Panc1 (cell line): ENCODE results near the gene KDM4B. TPM values are rescaled to one million over a fixed set of nuclear protein-coding genes. Genes with fewer than 3 reads are reported as not detected.

ENCODE experiments used
- ATAC-seq: fragments of 200-7000 bp; cut with Tn5 transposase; 2 replicates; pipeline ENCODE4 v1.9.1; 2020; ENCODE audit warnings: mild to moderate bottlenecking, moderate library complexity
- BruUV-seq: library from RNA; stranded (reverse); fragments of 400-500 nt; replicated peaks from 2 replicates; lab custom pipeline; 2021; lab: Mats Ljungman, UMichigan
- CTCF ChIA-PET: fragments of 300-600 bp; sonication (Branson Sonifier 250); formaldehyde crosslinking; loops from one replicate; lab custom pipeline; 2022; ENCODE audit warnings: antibody characterized with exemption; lab: Charles Lee
- POLR2A ChIA-PET: fragments of 300-600 bp; sonication (Branson Sonifier 250); formaldehyde crosslinking; loops from one replicate; lab custom pipeline; 2022; ENCODE audit warnings: antibody characterized with exemption; lab: Charles Lee
- DNase-seq: peaks from one replicate; pipeline ENCODE4 v3.0.0-alpha.2; 2010; ENCODE audit warnings: low read depth, low spot score
- H3K27ac ChIP-seq: 2 replicates; pipeline ENCODE4 v1.5.1; 2011; ENCODE audit warnings: mild to moderate bottlenecking, low read length, inconsistent platforms
- H3K27me3 ChIP-seq: fragments of 200-500 bp; sonication (Bioruptor generic); 2 replicates; pipeline ENCODE4 v1.6.0; 2014; ENCODE audit warnings: low read length, inconsistent platforms; ENCODE audit not compliant: control insufficient read depth, insufficient read depth
- H3K36me3 ChIP-seq: fragments of 200-500 bp; sonication (Bioruptor generic); 2 replicates; pipeline ENCODE4 v1.5.1; 2014; ENCODE audit warnings: inconsistent platforms, mild to moderate bottlenecking, low read length, moderate library complexity; ENCODE audit not compliant: control insufficient read depth, insufficient read depth
- H3K4me1 ChIP-seq: 2 replicates; pipeline ENCODE4 v1.5.1; 2011; ENCODE audit warnings: inconsistent platforms, mild to moderate bottlenecking, low read length, moderate library complexity; ENCODE audit not compliant: control insufficient read depth, insufficient read depth
- H3K4me3 ChIP-seq, 2 experiments: 2 replicates each; pipeline ENCODE4 v1.5.1; 2011 to 2012; ENCODE audit warnings: low read depth in 2 of 2, low read length in 2 of 2, mild to moderate bottlenecking in 2 of 2, inconsistent platforms in 1 of 2, moderate library complexity in 1 of 2
- H3K9me3 ChIP-seq: fragments of 200-500 bp; sonication (Bioruptor generic); 2 replicates; pipeline ENCODE4 v1.5.1; 2014; ENCODE audit warnings: low read depth, mild to moderate bottlenecking, inconsistent platforms, low read length, moderate library complexity; ENCODE audit not compliant: control insufficient read depth, insufficient read depth
- POLR2AphosphoS5 ChIP-seq: IDR thresholded peaks from 2 replicates; pipeline ENCODE4 v1.6.1; 2012; ENCODE audit warnings: mild to moderate bottlenecking, low read depth, low read length, moderate library complexity
- SIN3A ChIP-seq: IDR thresholded peaks from 2 replicates; pipeline ENCODE4 v1.6.1; 2012; ENCODE audit warnings: low read depth, mild to moderate bottlenecking, low read length, moderate library complexity, borderline replicate concordance; ENCODE audit not compliant: insufficient read depth
- TCF7L2 ChIP-seq: IDR thresholded peaks from 2 replicates; pipeline ENCODE4 v1.6.1; 2011; ENCODE audit warnings: mild to moderate bottlenecking, low read depth, low read length, inconsistent platforms
- in situ Hi-C: cut with HindIII; loops from 2 replicates; pipeline ENCODE4 v1.10.0; 2016; ENCODE audit warnings: low sequenced_read_pairs, low pct_unique_long_range_greater_than_20kb
- intact Hi-C: fragments of 100-400 bp; cut with micrococcal nuclease; formaldehyde crosslinking; loops from one replicate; pipeline ENCODE4 v1.10.0; 2022; ENCODE audit not compliant: unreplicated experiment
- total RNA-seq: library from RNA; stranded (reverse); gene quantifications from one replicate; pipeline ENCODE4 v1.2.1, GENCODE V29; 2021; ENCODE audit not compliant: unreplicated experiment
- TF ChIP-seq, protein P1 (sequence below): fragments of 450-650 bp; IDR thresholded peaks from 2 replicates; pipeline ENCODE4 v1.5.1; 2017; ENCODE audit warnings: mild to moderate bottlenecking
- TF ChIP-seq, protein P2 (sequence below), 2 experiments: IDR thresholded peaks; 2 replicates each; pipeline ENCODE4 v1.6.1; 2011 to 2012; ENCODE audit warnings: low read depth in 2 of 2, control low read depth in 1 of 2, low read length in 1 of 2, mild to moderate bottlenecking in 1 of 2, moderate library complexity in 1 of 2; ENCODE audit not compliant: insufficient read depth in 1 of 2

KDM4B gene
- total RNA-seq, 1 experiment from 2014 or later: 18.4 TPM

DNA sequence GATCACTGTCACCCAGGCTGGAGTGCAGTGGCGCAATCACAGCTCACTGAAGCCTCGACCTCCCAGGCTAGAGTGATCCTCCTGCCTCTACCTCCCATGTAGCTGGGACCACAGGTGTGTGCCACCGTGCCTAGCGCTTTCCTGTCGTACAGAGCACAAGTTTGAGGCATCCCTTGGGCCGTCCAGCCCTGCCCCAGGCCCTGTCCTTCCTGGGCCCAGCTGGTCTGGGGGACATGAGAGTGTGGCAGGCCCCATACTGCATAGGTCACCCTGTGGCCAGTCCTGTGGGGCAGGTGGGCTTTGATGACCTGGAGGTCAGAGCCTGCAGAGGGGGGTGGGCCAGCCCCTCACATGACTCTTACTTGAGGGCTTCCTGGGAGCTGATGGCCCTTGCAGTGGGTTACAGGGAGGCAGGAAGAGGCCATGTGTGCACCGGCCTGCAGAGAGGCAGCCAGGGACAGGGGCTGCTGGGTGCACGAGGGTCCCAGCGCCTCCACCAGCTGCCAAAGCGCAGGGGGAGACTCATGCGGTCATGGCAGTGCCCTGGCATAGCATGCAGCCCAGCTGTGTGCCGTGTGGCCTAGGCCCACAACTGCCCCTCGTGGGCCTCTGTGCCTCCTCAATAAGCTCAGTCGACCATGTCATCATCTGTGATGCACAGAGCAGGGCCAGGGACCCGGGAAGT lies 61.4 kb downstream of the KDM4B start:
- H3K4me1 ChIP-seq: no peaks in the 10 kb centered on the region
- in situ Hi-C loops: no loop called here
- no peak overlapping the region for H3K27ac ChIP-seq
- no peaks in the 10 kb centered on the region for H3K9me3 ChIP-seq
- no TSS peak for BruUV-seq
- no peak overlapping the region for H3K4me3 ChIP-seq
- CTCF ChIA-PET: interaction anchor here (1.0 to 1.6 kb wide), 2 partner anchors 29 to 220 kb away, joined by 3 to 6 read pairs; no protein-coding TSS in a partner anchor
- no peaks in the 10 kb centered on the region for H3K27me3 ChIP-seq
- TF ChIP-seq, protein P1, sequence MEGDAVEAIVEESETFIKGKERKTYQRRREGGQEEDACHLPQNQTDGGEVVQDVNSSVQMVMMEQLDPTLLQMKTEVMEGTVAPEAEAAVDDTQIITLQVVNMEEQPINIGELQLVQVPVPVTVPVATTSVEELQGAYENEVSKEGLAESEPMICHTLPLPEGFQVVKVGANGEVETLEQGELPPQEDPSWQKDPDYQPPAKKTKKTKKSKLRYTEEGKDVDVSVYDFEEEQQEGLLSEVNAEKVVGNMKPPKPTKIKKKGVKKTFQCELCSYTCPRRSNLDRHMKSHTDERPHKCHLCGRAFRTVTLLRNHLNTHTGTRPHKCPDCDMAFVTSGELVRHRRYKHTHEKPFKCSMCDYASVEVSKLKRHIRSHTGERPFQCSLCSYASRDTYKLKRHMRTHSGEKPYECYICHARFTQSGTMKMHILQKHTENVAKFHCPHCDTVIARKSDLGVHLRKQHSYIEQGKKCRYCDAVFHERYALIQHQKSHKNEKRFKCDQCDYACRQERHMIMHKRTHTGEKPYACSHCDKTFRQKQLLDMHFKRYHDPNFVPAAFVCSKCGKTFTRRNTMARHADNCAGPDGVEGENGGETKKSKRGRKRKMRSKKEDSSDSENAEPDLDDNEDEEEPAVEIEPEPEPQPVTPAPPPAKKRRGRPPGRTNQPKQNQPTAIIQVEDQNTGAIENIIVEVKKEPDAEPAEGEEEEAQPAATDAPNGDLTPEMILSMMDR: no peak
- TF ChIP-seq SIN3A (no peak), POLR2AphosphoS5 (no peak), TCF7L2 (no peak)
- TF ChIP-seq, protein P2, sequence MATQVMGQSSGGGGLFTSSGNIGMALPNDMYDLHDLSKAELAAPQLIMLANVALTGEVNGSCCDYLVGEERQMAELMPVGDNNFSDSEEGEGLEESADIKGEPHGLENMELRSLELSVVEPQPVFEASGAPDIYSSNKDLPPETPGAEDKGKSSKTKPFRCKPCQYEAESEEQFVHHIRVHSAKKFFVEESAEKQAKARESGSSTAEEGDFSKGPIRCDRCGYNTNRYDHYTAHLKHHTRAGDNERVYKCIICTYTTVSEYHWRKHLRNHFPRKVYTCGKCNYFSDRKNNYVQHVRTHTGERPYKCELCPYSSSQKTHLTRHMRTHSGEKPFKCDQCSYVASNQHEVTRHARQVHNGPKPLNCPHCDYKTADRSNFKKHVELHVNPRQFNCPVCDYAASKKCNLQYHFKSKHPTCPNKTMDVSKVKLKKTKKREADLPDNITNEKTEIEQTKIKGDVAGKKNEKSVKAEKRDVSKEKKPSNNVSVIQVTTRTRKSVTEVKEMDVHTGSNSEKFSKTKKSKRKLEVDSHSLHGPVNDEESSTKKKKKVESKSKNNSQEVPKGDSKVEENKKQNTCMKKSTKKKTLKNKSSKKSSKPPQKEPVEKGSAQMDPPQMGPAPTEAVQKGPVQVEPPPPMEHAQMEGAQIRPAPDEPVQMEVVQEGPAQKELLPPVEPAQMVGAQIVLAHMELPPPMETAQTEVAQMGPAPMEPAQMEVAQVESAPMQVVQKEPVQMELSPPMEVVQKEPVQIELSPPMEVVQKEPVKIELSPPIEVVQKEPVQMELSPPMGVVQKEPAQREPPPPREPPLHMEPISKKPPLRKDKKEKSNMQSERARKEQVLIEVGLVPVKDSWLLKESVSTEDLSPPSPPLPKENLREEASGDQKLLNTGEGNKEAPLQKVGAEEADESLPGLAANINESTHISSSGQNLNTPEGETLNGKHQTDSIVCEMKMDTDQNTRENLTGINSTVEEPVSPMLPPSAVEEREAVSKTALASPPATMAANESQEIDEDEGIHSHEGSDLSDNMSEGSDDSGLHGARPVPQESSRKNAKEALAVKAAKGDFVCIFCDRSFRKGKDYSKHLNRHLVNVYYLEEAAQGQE (IDR thresholded peaks at IDR 0.05; ENCODE audit: insufficient read depth in 1 of 2, low read depth in 2 of 2, low read length in 1 of 2): no peak
- intact Hi-C loops: loop anchor here (5.0 to 10.0 kb wide), 2 partner anchors 55 to 158 kb away; no protein-coding TSS in a partner anchor
- H3K36me3 ChIP-seq: no peaks in the 10 kb centered on the region
- ATAC-seq (no peak; the same call in 1 of the 2 replicates), DNase-seq (no peak)
- POLR2A ChIA-PET: interaction anchor here (0.6 kb wide), 2 partner anchors 160 to 807 kb away, joined by 7 read pairs; no protein-coding TSS in a partner anchor

DNA sequence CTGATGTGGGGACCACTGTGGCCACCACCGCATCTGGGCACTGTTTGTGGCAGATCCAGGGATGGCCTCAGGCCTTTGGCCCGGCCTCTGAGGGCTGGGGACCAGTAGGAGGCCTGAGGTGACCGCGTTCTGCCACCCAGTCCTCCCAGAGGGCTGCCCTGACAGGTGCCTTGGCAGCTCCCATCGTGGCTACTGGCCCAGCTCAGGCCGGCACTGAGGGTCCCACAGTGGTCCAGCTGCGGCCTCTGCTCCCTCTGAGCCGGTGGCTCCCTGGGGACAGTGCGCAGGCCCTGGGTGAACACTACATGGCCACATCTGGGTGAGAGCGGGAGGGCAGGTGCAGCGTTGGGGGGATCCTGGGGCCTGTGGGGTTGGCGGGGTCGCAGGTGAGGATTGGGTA lies 61.9 kb downstream of the KDM4B start:
- in situ Hi-C loops: no loop called here
- CTCF ChIA-PET: interaction anchor here (1.0 to 1.6 kb wide), 3 partner anchors 29 to 221 kb away, joined by 3 to 6 read pairs (median 4); no protein-coding TSS in a partner anchor

More for the DNA sequence above, 61.9 kb downstream of the KDM4B start:
- TF ChIP-seq TCF7L2: no peak
- TF ChIP-seq POLR2AphosphoS5: no peak
- TF ChIP-seq, protein P1: no peak
- no peak for TF ChIP-seq SIN3A
- TF ChIP-seq, protein P2 (IDR thresholded peaks at IDR 0.05; ENCODE audit: insufficient read depth in 1 of 2, low read depth in 2 of 2, low read length in 1 of 2): no peak
- no TSS peak for BruUV-seq
- DNase-seq (no peak), ATAC-seq (peak; percentile 25)
- Histone ChIP-seq H3K9me3 (no peaks in the 10 kb centered on the region), H3K27me3 (no peaks in the 10 kb centered on the region), H3K4me1 (no peaks in the 10 kb centered on the region), H3K36me3 (no peaks in the 10 kb centered on the region), H3K4me3 (no peak overlapping the region), H3K27ac (no peak overlapping the region)
- POLR2A ChIA-PET: interaction anchor here (0.6 kb wide), 2 partner anchors 161 to 808 kb away, joined by 7 read pairs; no protein-coding TSS in a partner anchor
- intact Hi-C loops: loop anchor here (5.0 to 10.0 kb wide), 2 partner anchors 56 to 159 kb away; no protein-coding TSS in a partner anchor
